GM21529 (cell line): ENCODE data around the gene SNX4.
"Not testable (repeated sequence)": the region's sequence is repeated elsewhere in the genome, so short reads cannot be mapped to it uniquely, and the experiment has no call there.

Experiments used
- ATAC-seq: cut with Tn5 transposase; IDR thresholded peaks from one replicate; pipeline ENCODE4 v1.9.1; 2021; ENCODE audit not compliant: unreplicated experiment

Gene SNX4

DNA sequence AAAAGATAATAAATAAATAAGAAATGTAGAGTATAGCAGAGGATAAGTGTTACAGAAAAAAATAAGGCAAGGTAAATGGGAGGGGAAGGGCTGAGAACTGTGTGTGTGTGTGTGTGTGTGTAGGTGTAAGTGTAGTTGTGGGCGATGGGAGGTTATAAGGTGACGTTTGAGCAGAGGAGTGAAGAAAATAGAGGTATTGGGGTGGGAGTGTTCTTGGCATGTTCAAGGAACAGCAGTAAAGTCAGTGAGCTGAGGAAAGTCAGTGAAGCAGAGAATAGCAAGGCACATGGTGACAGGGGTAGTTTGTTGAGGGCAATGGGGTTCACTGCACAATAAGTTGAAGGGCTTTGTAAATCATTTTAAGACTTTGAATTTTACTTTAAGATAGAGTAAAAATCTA lies 113.9 kb downstream of the SNX4 start:
- no peak for ATAC-seq

DNA sequence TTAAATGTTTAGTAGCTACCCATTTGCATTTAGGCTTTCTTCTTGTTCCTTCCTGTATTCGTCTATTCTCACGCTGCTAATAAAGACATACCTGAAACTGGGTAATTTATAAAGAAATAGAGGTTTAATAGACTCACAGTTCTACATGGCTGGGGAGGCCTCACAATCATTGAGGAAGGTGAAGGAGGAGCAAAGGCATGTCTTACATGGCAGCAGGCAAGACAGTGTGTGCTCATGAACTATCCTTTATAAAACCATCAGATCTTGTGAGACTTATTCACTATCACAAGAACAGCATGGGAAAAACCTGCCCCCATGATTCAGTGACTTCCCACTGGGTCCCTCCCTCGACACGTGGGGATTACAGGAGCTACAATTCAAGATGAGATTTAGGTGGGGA lies 114.5 kb downstream of the SNX4 start:
- not testable (repeated sequence) for ATAC-seq

DNA sequence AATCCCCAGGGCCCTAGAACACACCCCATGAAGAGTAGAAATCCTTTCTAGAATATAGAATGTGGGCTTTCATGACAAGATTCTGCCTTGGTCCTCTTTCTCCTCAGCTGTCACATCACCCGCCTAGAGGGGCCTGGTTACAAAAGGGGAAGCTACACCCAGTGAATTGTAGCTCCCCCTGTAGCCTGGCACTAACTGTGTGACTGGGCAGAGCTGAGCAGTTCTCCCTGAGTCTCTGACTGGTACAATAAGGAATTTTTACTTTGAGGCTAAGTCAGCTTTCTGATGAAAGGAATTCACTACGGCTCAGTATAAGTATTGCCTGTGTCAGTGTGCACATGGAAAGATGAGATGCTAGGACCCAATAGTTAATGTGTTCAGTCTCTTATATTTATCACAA lies 116.2 kb downstream of the SNX4 start:
- ATAC-seq, result no peak

DNA sequence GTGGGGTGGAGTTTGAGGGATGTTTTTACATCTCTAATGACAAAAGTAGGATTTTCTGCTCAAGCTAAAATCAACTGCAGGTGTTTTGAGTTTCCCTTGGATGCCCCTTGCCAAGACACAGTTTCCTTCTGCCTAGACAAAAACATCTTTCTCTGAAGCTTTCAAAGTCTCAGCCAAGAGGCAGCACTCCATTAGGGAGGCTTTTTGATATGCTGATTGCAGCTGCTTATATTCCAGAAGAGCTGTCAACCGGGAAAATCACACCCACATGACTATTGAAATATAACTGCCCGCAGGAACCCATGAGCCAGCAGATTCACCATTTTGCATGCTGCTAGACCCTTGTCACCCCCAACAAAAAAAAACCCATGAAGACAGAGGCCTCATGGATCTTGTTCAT lies 117.4 kb downstream of the SNX4 start:
- ATAC-seq, result no peak

DNA sequence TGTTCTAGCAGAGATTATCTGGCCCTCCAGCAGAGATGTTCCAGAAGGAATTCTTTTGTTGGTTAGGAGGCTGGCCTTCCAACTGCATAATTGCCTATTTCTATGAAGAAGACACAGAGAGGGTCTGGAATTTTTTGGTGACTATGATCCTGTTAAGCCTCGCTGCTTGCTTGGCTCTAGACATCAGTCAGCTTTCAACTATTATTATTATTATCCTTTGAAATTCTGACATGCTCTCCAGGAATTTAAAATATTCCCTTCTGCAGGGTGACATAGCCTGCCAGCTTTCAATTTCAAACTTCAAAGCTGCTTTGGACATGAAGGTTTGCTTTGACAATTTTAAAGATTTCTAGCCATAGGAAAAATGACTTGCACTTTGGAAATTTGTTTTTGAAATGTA lies 118.6 kb downstream of the SNX4 start:
- ATAC-seq, result no peak

DNA sequence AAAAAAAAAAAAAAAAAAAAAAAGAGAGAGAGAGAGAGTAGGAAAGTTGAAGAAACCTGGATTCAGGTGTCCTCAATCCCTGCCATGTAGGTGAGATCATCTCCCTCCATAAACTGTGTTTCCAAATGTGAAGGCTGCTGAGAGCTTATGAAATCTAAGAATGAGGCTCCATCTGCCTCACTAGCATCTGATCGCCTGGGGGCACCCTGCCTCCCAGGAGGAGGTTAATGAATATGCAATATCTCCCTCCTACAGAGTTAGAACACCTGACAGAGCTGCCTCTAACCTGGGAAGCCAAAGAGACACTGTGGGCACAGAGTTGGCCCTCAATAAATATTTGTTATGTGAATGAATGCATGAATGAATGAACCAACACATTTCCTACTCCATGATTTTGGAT lies 121.0 kb downstream of the SNX4 start:
- ATAC-seq, result no peak
